ENCODE data around the gene CCDC34.

- TF ChIP-seq POLR2A (IDR thresholded peaks at IDR 0.05; ENCODE audit: low read depth, low read length) (no peak), MAFK (IDR thresholded peaks at IDR 0.05; ENCODE audit: low read depth, low read length) (peak; percentile 58), CTCF (conservative IDR thresholded peaks at IDR 0.05; ENCODE audit: low read depth, low read length) (no peak), SMC3 (IDR thresholded peaks at IDR 0.05; ENCODE audit: low read depth, low read length) (no peak), CEBPB (IDR thresholded peaks at IDR 0.05; ENCODE audit: low read depth, low read length) (no peak), RFX5 (IDR thresholded peaks at IDR 0.05; ENCODE audit: low read depth, low read length) (no peak), USF2 (IDR thresholded peaks at IDR 0.05; ENCODE audit: low read depth, low read length) (no peak), MAZ (IDR thresholded peaks at IDR 0.05; ENCODE audit: borderline replicate concordance, low read depth, low read length) (no peak), RCOR1 (IDR thresholded peaks at IDR 0.05; ENCODE audit: insufficient replicate concordance, low read length) (no peak), RAD21 (IDR thresholded peaks at IDR 0.05; ENCODE audit: low read length) (no peak), NFE2L2 (IDR thresholded peaks at IDR 0.05; ENCODE audit: low read depth, low read length) (no peak), ELK1 (IDR thresholded peaks at IDR 0.05; ENCODE audit: borderline replicate concordance, low read depth, low read length) (no peak), BHLHE40 (IDR thresholded peaks at IDR 0.05; ENCODE audit: low read depth, low read length) (no peak)
Measured at GRCh38 chr11:27310182-27310581, 52.8 kb downstream of the CCDC34 start.

All from IMR-90 (cell line).